ENCODE results near the gene MAEL. TPM values are rescaled to one million over a fixed set of nuclear protein-coding genes. Genes with fewer than 3 reads are reported as not detected.

MAEL gene
- total RNA-seq, 4 donors from 2014 or later, result 0.63 to 1.2 (median 0.66) TPM; not detected in 1

DNA sequence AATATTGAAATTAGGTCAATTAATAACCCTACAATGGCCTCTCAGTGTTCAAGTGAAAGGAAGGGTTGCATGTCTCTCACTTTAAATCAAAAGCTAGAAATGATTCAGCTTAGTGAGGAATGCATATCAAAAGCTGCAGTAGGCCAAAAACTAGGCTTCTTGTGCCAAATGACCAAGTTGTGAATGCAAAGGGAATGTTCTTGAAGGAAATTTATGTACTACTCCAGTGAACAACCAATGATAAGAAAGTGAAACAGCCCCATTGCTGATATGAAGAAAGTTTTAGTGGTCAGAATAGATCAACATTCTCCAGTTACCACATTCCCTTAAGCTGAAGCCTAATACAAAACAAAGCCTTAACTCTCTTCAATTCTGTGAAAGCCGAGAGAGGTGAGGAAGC is 10.0 kb downstream of the MAEL start:
- 51 to 56% methylated on average over 1 of the region's 1 CpG for WGBS, 2 donors
- Histone ChIP-seq H3K9me3 (peaks cover 0 to 7% (median 2%) of the 10 kb centered on the region in 4 donors), H3K27ac (no peak overlapping the region), H3K27me3 (no peaks in the 10 kb centered on the region), H3K4me1 (no peaks in the 10 kb centered on the region), H3K4me3 (no peak overlapping the region), H3K36me3 (no peaks in the 10 kb centered on the region)
- DNase-seq (ENCODE audit: low spot score in 2 of 2), result no peak
- TF ChIP-seq EP300 (IDR thresholded peaks at IDR 0.05), result no peak
- TF ChIP-seq, protein P1, sequence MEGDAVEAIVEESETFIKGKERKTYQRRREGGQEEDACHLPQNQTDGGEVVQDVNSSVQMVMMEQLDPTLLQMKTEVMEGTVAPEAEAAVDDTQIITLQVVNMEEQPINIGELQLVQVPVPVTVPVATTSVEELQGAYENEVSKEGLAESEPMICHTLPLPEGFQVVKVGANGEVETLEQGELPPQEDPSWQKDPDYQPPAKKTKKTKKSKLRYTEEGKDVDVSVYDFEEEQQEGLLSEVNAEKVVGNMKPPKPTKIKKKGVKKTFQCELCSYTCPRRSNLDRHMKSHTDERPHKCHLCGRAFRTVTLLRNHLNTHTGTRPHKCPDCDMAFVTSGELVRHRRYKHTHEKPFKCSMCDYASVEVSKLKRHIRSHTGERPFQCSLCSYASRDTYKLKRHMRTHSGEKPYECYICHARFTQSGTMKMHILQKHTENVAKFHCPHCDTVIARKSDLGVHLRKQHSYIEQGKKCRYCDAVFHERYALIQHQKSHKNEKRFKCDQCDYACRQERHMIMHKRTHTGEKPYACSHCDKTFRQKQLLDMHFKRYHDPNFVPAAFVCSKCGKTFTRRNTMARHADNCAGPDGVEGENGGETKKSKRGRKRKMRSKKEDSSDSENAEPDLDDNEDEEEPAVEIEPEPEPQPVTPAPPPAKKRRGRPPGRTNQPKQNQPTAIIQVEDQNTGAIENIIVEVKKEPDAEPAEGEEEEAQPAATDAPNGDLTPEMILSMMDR (IDR thresholded peaks at IDR 0.05), result no peak
- TF ChIP-seq POLR2A (IDR thresholded peaks at IDR 0.05), result no peak

DNA sequence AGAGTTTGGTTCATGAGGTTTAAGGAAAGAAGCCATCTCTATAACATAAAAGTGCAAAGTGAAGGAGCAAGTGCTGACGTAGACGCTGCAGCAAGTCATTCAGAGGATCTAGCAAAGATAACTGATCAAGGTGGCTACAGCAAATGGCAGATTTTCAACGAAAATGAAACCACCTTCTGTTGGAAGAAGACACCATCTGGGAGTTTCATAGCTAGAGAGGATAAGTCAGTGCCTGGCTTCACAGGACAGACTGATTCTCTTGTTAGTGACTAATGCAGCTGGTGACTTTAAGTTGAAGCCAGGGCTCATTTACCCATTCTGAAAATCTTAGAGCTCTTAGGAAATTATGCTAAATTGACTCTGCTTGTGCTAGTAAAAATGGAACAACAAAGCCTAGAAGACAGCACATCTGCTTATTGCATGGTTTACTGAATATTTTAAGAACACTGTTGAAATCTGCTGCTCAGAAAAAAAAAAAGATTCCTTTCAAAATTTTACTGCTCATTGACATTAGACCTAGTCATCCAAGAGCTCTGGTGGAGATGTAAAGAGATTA is 10.5 kb downstream of the MAEL start:
- no peak overlapping the region for H3K4me3 ChIP-seq
- no peak overlapping the region for H3K27ac ChIP-seq
- TF ChIP-seq POLR2A (IDR thresholded peaks at IDR 0.05) (no peak), EP300 (IDR thresholded peaks at IDR 0.05) (no peak)
- no peaks in the 10 kb centered on the region for H3K36me3 ChIP-seq
- no peaks in the 10 kb centered on the region for H3K27me3 ChIP-seq
- peaks cover 0 to 7% (median 2%) of the 10 kb centered on the region in 4 donors for H3K9me3 ChIP-seq
- WGBS, 2 donors, result 69 to 85% methylated on average over 3 of the region's 3 CpGs
- no peak for DNase-seq (ENCODE audit: low spot score in 2 of 2)
- H3K4me1 ChIP-seq, result no peaks in the 10 kb centered on the region

DNA sequence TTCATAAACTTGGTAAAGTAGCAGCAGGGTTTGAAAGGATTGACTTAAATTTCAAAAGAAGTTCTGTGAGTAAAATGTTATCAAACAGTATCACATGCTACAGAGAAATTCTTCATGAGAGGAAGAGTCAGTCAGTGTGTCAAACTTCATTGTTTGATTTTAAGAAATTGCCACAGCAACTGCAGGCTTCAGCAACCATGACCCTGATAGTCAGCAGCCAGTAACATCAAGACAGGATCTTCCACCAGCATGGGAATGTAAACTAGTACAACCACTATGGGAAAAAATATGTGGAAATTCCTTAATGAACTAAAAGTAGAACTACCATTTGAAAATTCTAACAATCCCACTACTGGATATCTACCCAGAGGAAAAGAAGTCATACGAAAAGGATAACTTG is 11.5 kb downstream of the MAEL start:
- WGBS, 2 donors, result 93 to 96% methylated on average over 1 of the region's 1 CpG
- no peaks in the 10 kb centered on the region for H3K4me1 ChIP-seq
- H3K9me3 ChIP-seq, result peaks cover 0 to 7% (median 2%) of the 10 kb centered on the region in 4 donors
- H3K4me3 ChIP-seq, result no peak overlapping the region
- no peak overlapping the region for H3K27ac ChIP-seq
- no peak for TF ChIP-seq POLR2A (IDR thresholded peaks at IDR 0.05)
- TF ChIP-seq, protein P1 (IDR thresholded peaks at IDR 0.05), result no peak
- TF ChIP-seq EP300 (IDR thresholded peaks at IDR 0.05), result no peak
- H3K27me3 ChIP-seq, result no peaks in the 10 kb centered on the region
- H3K36me3 ChIP-seq, result no peaks in the 10 kb centered on the region
- no peak for DNase-seq (ENCODE audit: low spot score in 2 of 2)

DNA sequence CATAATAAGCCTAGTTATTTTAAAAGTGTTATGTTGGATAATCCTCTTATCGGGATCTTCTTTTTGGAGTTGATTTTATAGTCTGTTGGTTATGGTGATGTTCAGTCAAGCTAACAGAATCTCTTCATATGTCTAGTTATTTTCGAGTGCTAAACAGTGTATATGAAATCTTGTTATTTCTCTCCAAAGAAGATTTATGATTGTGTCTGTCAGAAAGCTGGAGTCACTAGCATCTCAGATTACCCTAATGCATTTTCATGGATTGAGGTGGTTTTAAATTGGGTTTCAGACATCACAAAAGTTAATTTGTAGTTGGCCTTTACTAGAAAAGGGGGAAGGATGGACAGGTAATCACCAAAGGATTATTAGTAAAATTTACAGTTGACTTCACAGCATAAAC is 13.3 kb downstream of the MAEL start:
- H3K4me3 ChIP-seq, result no peak overlapping the region
- WGBS, 2 donors, result 87 to 89% methylated on average over 2 of the region's 2 CpGs
- no peak for DNase-seq (ENCODE audit: low spot score in 2 of 2)
- peaks cover 0 to 7% (median 2%) of the 10 kb centered on the region in 4 donors for H3K9me3 ChIP-seq
- no peak overlapping the region for H3K27ac ChIP-seq
- TF ChIP-seq, protein P1 (IDR thresholded peaks at IDR 0.05), result no peak
- TF ChIP-seq POLR2A (IDR thresholded peaks at IDR 0.05) (no peak), EP300 (IDR thresholded peaks at IDR 0.05) (no peak)
- H3K36me3 ChIP-seq, result no peaks in the 10 kb centered on the region
- H3K4me1 ChIP-seq, result no peaks in the 10 kb centered on the region
- no peaks in the 10 kb centered on the region for H3K27me3 ChIP-seq

DNA sequence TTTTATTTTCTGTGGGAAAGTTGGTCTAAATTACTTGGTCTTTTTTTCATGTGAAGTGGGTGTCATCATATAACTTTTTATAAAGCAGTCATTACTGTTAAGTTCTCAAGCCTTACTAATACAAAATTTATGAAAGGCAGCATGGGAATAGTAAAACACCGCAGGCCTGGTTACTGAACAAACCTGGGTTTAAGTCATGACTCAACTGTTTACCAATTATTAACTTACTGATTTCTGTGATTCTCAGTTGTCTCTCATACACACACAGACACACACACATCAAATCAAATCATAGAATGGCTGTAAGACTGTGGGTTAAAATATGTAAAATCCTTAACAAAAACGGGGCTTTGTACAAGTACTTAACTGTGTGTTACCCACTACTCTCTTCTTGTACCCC is 14.6 kb downstream of the MAEL start:
- no peak overlapping the region for H3K27ac ChIP-seq
- TF ChIP-seq, protein P1 (IDR thresholded peaks at IDR 0.05), result no peak
- TF ChIP-seq POLR2A (IDR thresholded peaks at IDR 0.05) (no peak), EP300 (IDR thresholded peaks at IDR 0.05) (no peak)
- 48 to 64% methylated on average over 2 of the region's 2 CpGs for WGBS, 2 donors
- H3K36me3 ChIP-seq, result no peaks in the 10 kb centered on the region
- DNase-seq (ENCODE audit: low spot score in 2 of 2), result no peak
- no peak overlapping the region for H3K4me3 ChIP-seq
- no peaks in the 10 kb centered on the region for H3K27me3 ChIP-seq
- H3K9me3 ChIP-seq, result peaks cover 0 to 7% (median 2%) of the 10 kb centered on the region in 4 donors
- H3K4me1 ChIP-seq, result no peaks in the 10 kb centered on the region
